Measurements from ENCODE around the gene PHPT1. TPM values are rescaled to one million over a fixed set of nuclear protein-coding genes. Genes with fewer than 3 reads are reported as not detected.

Gene PHPT1
- total RNA-seq, 1 donor from 2014 or later = 93.6 TPM

DNA sequence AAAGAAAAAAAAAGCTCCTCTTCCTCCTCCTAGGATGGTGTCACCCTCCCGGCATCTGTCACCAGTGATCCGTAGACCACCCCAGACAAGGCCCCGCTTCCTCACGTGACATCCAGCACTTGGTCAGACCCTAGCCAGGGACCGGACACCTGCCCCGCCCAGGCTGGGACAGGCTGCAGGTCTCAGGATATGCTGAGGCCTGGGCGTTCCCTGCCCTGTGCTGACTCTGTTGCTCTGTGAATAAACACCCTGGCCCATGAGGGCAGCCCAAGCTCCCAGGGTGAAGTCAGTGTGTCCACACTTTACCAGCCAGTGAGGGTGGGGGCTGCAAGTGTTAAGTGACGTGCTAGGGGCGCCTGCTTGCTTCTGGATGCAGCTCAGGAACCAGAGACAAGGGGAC is 11.3 kb downstream of the PHPT1 start:
- no peak for ATAC-seq
- DNase-seq = peak; percentile 43
- Histone ChIP-seq H3K36me3 (peaks cover 41% of the 10 kb centered on the region), H3K27ac (no peak overlapping the region), H3K9me3 (no peaks in the 10 kb centered on the region), H3K27me3 (ENCODE audit: low read depth) (no peaks in the 10 kb centered on the region), H3K4me3 (no peak overlapping the region), H3K4me1 (peaks cover 28% of the 10 kb centered on the region)
- TF ChIP-seq, protein P1, sequence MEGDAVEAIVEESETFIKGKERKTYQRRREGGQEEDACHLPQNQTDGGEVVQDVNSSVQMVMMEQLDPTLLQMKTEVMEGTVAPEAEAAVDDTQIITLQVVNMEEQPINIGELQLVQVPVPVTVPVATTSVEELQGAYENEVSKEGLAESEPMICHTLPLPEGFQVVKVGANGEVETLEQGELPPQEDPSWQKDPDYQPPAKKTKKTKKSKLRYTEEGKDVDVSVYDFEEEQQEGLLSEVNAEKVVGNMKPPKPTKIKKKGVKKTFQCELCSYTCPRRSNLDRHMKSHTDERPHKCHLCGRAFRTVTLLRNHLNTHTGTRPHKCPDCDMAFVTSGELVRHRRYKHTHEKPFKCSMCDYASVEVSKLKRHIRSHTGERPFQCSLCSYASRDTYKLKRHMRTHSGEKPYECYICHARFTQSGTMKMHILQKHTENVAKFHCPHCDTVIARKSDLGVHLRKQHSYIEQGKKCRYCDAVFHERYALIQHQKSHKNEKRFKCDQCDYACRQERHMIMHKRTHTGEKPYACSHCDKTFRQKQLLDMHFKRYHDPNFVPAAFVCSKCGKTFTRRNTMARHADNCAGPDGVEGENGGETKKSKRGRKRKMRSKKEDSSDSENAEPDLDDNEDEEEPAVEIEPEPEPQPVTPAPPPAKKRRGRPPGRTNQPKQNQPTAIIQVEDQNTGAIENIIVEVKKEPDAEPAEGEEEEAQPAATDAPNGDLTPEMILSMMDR (IDR thresholded peaks at IDR 0.05) = no peak
- intact Hi-C loops (cut with DNase I) = no loop called here

DNA sequence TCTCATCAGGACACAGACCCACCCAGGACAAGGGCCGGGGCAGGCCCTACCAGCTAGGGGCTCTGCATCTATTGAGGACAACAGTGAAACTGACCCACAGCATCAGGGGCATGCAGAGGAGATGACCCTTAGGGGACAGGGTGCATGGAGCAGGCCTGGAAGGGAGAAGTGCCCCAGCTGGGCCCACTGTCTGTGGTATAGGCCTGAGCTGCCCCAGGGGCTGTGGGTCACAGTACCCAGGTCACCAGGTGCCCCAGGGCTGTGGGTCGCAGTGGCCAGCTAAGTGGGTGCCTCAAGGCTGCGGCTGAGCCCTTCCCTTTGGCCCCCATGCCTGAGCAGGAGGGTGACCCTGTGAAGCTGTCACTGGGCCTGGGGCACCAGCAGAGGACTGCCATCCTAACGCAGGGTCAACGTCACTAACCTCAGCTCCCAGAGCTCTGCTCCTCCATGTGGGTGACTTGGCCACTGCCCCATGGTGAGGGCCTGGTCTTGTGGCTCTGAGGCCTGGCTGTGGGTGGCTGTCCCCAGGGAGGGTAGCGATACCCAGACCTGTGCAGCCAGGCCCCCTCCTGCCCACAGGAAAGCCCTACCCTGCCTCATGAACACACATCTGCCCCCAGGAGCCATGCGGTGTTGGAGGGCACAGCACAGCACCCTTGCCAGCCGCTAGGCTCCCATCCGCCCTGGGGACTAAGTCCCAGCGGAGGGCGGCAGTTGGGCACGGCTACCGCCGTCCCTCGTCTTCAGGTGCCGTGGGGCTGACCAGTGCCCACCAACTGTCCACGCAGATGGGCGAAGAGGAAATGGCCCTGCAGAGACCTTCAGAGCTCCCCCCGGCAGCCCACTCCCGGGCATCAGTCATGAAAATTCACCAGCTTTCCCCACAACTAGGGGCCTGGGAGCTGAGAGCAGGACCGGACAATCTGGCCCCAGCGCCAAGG is 12.0 kb downstream of the PHPT1 start:
- Histone ChIP-seq H3K27me3 (ENCODE audit: low read depth) (no peaks in the 10 kb centered on the region), H3K27ac (no peak overlapping the region), H3K36me3 (peaks cover 41% of the 10 kb centered on the region), H3K4me3 (no peak overlapping the region), H3K4me1 (peaks cover 28% of the 10 kb centered on the region), H3K9me3 (no peaks in the 10 kb centered on the region)
- TF ChIP-seq, protein P1 (IDR thresholded peaks at IDR 0.05) = no peak
- DNase-seq (no peak), ATAC-seq (no peak)
- intact Hi-C loops (cut with DNase I) = no loop called here

DNA sequence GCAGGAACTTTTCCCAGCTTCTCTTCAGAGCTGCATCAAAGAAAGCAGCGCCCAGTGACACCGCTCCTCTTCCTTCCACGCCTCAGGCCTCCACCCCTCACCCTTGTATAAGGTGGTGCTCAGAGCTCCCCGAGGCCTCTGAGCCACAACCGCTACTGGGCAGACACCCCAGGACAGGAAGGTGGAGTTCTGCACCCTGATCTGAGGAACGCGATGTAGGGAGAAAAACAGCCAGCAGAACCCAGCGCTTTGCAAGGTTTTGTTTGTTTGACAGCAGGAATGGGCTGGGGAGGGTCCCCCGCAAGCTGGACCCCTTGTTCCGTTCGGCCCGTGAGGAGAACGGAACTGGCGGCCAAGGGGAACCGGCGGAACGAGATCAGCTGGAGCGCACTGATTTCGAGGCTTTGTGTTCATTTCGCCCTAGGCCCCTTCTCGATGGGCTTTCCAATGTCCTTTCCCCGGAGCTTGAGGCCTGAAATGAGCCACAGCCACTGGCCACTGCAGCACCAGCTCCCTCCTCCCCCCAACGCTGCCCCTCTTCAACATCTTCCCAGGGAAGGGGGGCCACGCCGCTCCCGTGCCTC is 12.8 kb downstream of the PHPT1 start:
- H3K4me3 ChIP-seq = no peak overlapping the region
- peaks cover 31% of the 10 kb centered on the region for H3K4me1 ChIP-seq
- no peak for DNase-seq
- H3K9me3 ChIP-seq = no peaks in the 10 kb centered on the region
- intact Hi-C loops (cut with DNase I) = no loop called here
- TF ChIP-seq, protein P1 (IDR thresholded peaks at IDR 0.05) = no peak
- H3K36me3 ChIP-seq = peaks cover 41% of the 10 kb centered on the region
- no peak overlapping the region for H3K27ac ChIP-seq
- H3K27me3 ChIP-seq (ENCODE audit: low read depth) = no peaks in the 10 kb centered on the region
- no peak for ATAC-seq

DNA sequence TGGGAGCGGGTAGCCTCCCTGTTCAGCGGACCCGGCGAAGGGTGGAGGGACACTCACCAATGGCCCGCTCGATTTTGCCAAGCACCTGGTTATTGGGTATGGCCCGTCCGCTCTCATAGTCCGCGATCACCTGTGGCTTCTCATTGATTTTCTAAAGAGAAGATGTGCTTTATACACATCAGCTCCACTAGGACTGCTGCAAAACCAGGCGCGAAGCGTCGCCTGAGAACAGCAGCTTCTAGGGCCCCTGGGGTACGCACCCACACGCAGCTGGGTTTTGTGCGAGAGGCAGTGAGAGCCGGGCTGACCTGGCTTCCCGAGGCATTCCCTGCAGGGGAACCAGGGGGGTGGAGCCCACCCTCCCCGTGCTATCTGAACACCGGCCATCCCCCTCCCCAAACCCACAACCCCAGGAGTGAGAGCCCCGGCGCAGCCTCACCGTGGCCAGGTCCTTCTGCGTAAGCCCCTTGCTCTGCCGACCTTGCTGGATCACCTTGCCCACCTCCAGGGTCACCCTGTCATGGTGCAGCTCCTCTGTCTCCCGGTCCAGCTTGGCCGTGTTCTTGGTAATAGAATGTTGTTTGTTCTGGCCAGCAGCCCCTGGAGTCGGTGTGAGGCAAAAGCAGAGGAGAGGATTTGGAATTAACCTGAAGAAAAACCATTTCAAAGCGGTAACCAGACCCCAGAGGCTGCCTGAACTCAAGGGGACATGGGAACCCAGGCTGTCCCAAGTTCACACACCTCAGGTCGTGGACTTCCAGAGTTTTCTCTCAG is 13.8 kb downstream of the PHPT1 start:
- no peaks in the 10 kb centered on the region for H3K9me3 ChIP-seq
- intact Hi-C loops (cut with DNase I) = no loop called here
- no peak for ATAC-seq
- DNase-seq = peak; percentile 43
- no peak overlapping the region for H3K4me3 ChIP-seq
- H3K36me3 ChIP-seq = peaks cover 41% of the 10 kb centered on the region
- peaks cover 35% of the 10 kb centered on the region for H3K4me1 ChIP-seq
- H3K27me3 ChIP-seq (ENCODE audit: low read depth) = no peaks in the 10 kb centered on the region
- no peak overlapping the region for H3K27ac ChIP-seq
- TF ChIP-seq, protein P1 (IDR thresholded peaks at IDR 0.05) = no peak

DNA sequence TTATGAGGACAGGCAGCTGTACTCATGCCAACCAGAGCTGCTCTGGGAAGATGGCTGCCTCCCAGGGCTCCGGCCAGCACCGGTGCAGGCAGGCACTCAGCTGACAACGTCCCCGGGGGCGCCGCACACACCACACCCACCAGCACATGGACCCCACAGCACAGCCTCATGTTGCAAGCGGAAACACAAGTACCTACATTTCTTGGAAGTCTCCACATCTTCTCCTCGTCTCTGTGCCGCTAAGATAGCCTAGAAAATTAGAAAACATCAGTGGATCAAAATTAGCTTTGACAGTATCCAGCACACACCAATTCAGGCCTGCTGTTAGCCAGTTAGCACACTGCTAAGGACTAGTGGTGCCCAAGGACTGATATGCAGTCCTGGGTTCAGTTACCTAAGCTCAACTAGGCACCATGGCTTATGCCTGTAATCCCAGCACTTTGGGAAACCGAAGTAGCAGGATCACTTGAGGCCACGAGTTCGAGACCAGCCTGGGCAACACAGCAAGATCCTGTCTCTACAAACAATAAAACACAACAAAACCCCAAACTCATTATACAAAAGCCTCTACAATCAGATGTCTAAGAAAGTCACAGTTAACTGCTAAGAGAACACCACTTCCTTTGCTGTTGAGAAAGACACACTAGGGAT is 14.5 kb downstream of the PHPT1 start:
- no peaks in the 10 kb centered on the region for H3K27me3 ChIP-seq (ENCODE audit: low read depth)
- no peak for ATAC-seq
- H3K9me3 ChIP-seq = no peaks in the 10 kb centered on the region
- TF ChIP-seq, protein P1 (IDR thresholded peaks at IDR 0.05) = no peak
- no peak overlapping the region for H3K27ac ChIP-seq
- H3K36me3 ChIP-seq = peaks cover 41% of the 10 kb centered on the region
- no peak overlapping the region for H3K4me3 ChIP-seq
- H3K4me1 ChIP-seq = peaks cover 33% of the 10 kb centered on the region
- no peak for DNase-seq
- intact Hi-C loops (cut with DNase I) = no loop called here
